ENCODE measurements around the gene GSTA2. TPM values are rescaled to one million over a fixed set of nuclear protein-coding genes. Genes with fewer than 3 reads are reported as not detected.

The GSTA2 gene
- 0.21 to 0.24 TPM in 2 of 5 replicates, not detected in the others for total RNA-seq (2022; extraction: Qiagen RNA extraction; ENCODE audit: low read depth)

DNA sequence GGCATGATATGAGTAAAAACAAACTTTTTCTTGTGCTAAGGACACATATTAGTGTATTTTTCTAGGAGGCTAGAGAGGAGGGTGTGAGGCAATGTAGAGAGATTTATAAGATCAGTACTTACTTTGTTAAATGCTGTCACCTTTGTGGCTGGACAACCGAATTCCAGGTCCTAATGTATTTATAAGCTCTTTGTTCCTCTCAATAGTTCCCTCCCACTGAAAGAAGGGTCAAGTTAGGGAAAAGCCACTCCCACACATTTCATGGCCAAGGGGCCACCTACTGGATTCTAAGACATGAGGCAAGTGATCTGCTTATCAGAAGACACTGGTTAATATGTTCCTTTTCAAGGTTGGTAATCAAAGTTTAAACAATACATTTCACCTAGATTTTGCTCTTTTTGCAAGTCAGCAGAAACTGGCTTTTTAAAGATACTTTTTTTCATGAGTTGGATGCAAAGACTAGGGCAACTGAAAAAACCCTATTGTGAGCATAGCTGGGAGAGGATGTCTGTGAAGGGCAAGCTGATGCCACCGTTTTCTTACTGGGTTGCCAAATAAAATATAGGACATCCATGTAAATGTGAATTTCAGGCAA is at the start of gene GSTA2:
TSS of gene GSTA2 (minus strand) at position 154 of the 595 bp plus-strand sequence. CDS start 5,528 bp downstream, outside the sequence.

DNA sequence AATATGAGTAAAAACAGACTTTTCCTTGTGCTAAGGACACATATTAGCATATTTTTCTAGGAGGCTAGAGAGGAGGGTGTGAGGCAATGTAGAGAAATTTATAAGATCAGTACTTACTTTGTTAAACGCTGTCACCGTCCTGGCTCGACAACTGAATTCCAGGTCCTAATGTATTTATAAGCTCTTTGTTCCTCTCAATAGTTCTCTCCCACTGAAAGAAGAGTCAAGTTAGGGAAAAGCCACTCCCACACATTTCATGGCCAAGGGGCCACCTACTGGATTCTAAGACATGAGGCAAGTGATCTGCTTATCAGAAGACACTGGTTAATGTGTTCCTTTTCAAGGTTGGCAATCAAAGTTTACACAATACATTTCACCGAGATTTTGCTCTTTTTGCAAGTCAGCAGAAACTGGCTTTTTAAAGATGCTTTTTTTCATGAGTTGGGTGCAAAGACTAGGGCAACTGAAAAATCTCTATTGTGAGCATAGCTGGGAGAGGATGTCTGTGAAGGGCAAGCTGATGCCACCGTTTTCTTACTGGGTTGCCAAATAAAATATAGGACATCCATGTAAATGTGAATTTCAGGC is 40.5 kb upstream of the GSTA2 start, which contains the start of gene GSTA1:
TSS of gene GSTA1 (minus strand) at position 149 of the 588 bp plus-strand sequence. CDS start 4,549 bp downstream, outside the sequence.

Other genes with a start within 250 kb of the GSTA2 start
- 27.0 to 36.9 TPM (median 31.5 TPM) in 5 replicates for gene TRAM2, start 186.4 kb downstream of the GSTA2 start, total RNA-seq (2022; extraction: Qiagen RNA extraction; ENCODE audit: low read depth)
- 35.0 to 50.6 TPM (median 38.2 TPM) in 5 replicates for gene TMEM14A, start 92.4 kb downstream of the GSTA2 start, total RNA-seq (2022; extraction: Qiagen RNA extraction; ENCODE audit: low read depth)
- not detected in 5 replicates for gene GSTA1, start 40.3 kb upstream of the GSTA2 start, total RNA-seq (2022; extraction: Qiagen RNA extraction; ENCODE audit: low read depth)
- gene GSTA5, start 77.3 kb upstream of the GSTA2 start, total RNA-seq (2022; extraction: Qiagen RNA extraction; ENCODE audit: low read depth): not detected in 5 replicates
- not detected in 5 replicates for gene GSTA3, start 146.2 kb upstream of the GSTA2 start, total RNA-seq (2022; extraction: Qiagen RNA extraction; ENCODE audit: low read depth)
- gene GSTA4, start 231.8 kb upstream of the GSTA2 start, total RNA-seq (2022; extraction: Qiagen RNA extraction; ENCODE audit: low read depth): 7.3 to 9.4 TPM (median 8.0 TPM) in 5 replicates